SK-N-SH (cell line): ENCODE data around the gene LURAP1L. TPM values are rescaled to one million over a fixed set of nuclear protein-coding genes. Genes with fewer than 3 reads are reported as not detected.

Experiments used
- CTCF ChIA-PET: fragments of 300-600, 350-600 bp; formaldehyde crosslinking; extraction: SDS; loops from one replicate; lab custom pipeline; 2021; lab: Yijun Ruan, JAX
- POLR2A ChIA-PET: fragments of 350-600 bp; sonication (Branson Sonifier 250); formaldehyde crosslinking; extraction: SDS; loops from one replicate; lab custom pipeline; 2020; ENCODE audit warnings: antibody characterized with exemption, inconsistent platforms; lab: Yijun Ruan, JAX
- DNase-seq: peaks from one replicate; pipeline ENCODE4 v3.0.0; 2012
- H2AFZ ChIP-seq: fragments of 200-600 bp; sonication (generic); 2 replicates; pipeline ENCODE4 v1.8.1; 2016; ENCODE audit warnings: antibody characterized with exemption, mild to moderate bottlenecking, low read depth
- H3F3A ChIP-seq: fragments of 200-600 bp; sonication (generic); replicated peaks from 2 replicates; pipeline ENCODE3; 2016; ENCODE audit warnings: antibody characterized with exemption, mild to moderate bottlenecking; ENCODE audit not compliant: insufficient read depth
- H3K27ac ChIP-seq, 2 experiments: fragments of 200-500 bp in 1 of 2; fragments of 200-600 bp in 1 of 2; sonication (Bioruptor generic) in 1 of 2; sonication (generic), shearing (Covaris generic) in 1 of 2; 2 replicates each; pipeline versions ENCODE4 v1.5.1 to v1.6.1; 2014 to 2016; ENCODE audit warnings: low read depth in 2 of 2, inconsistent platforms in 1 of 2, low read length in 1 of 2, mild to moderate bottlenecking in 1 of 2, mixed read lengths in 1 of 2
- H3K27me3 ChIP-seq: fragments of 200-600 bp; sonication (generic), shearing (Covaris generic); 2 replicates; pipeline ENCODE4 v1.6.1; 2016; ENCODE audit warnings: mixed run types; ENCODE audit not compliant: insufficient read depth
- H3K36me3 ChIP-seq, 2 experiments: fragments of 200-500 bp in 1 of 2; fragments of 200-600 bp in 1 of 2; sonication (Bioruptor generic) in 1 of 2; sonication (generic) in 1 of 2; replicated peaks in 1 of 2; 2 replicates each; pipeline versions ENCODE3 to v1.5.1; 2014 to 2016; ENCODE audit warnings: low read length in 1 of 2, mild to moderate bottlenecking in 1 of 2; ENCODE audit not compliant: insufficient read depth in 2 of 2, control insufficient read depth in 1 of 2
- H3K4me1 ChIP-seq, 2 experiments: fragments of 200-500 bp in 1 of 2; fragments of 200-600 bp in 1 of 2; sonication (Bioruptor generic) in 1 of 2; sonication (generic), shearing (Covaris generic) in 1 of 2; 2 replicates each; pipeline versions ENCODE4 v1.5.1 to v1.6.1; 2014 to 2016; ENCODE audit warnings: low read depth in 1 of 2, low read length in 1 of 2, mixed run types in 1 of 2; ENCODE audit not compliant: insufficient read depth in 2 of 2, control insufficient read depth in 1 of 2
- H3K4me2 ChIP-seq: fragments of 200-600 bp; sonication (generic), shearing (Covaris generic); 2 replicates; pipeline ENCODE4 v1.6.1; 2017; ENCODE audit warnings: mixed run types
- H3K4me3 ChIP-seq, 2 experiments: fragments of 200-500 bp in 1 of 2; fragments of 200-600 bp in 1 of 2; sonication (Bioruptor generic) in 1 of 2; sonication (generic), shearing (Covaris generic) in 1 of 2; 2 replicates each; pipeline versions ENCODE4 v1.5.1 to v1.8.1; 2014 to 2016; ENCODE audit warnings: low read depth in 2 of 2, inconsistent platforms in 1 of 2, low read length in 1 of 2, mild to moderate bottlenecking in 1 of 2, mixed read lengths in 1 of 2, moderate library complexity in 1 of 2
- H3K79me2 ChIP-seq: fragments of 200-600 bp; sonication (generic); 2 replicates; pipeline ENCODE4 v1.8.1; 2017; ENCODE audit warnings: mild to moderate bottlenecking; ENCODE audit not compliant: insufficient read depth
- H3K9ac ChIP-seq: fragments of 200-600 bp; sonication (generic); 2 replicates; pipeline ENCODE4 v1.6.1; 2017; ENCODE audit warnings: mixed run types
- H3K9me2 ChIP-seq: fragments of 200-600 bp; sonication (generic); 2 replicates; pipeline ENCODE4 v1.6.1; 2017; ENCODE audit warnings: mixed run types
- H3K9me3 ChIP-seq: fragments of 200-600 bp; sonication (generic); 2 replicates; pipeline ENCODE4 v1.6.1; 2017; ENCODE audit warnings: mixed run types, mild to moderate bottlenecking, moderate library complexity
- H4K20me1 ChIP-seq: fragments of 200-600 bp; sonication (generic); 2 replicates; pipeline ENCODE4 v1.6.1; 2017; ENCODE audit warnings: mild to moderate bottlenecking, mixed run types; ENCODE audit not compliant: insufficient read depth
- CHD2 ChIP-seq: fragments of 150-350 bp; IDR thresholded peaks from 2 replicates; pipeline ENCODE4 v1.6.1; 2018; ENCODE audit warnings: low read length; ENCODE audit not compliant: partially characterized antibody
- EP300 ChIP-seq, 2 experiments: IDR thresholded peaks; 2 replicates each; pipeline versions ENCODE4 v1.4.0 to v1.6.1; 2012; ENCODE audit warnings: borderline replicate concordance in 1 of 2, low read depth in 1 of 2, low read length in 1 of 2
- FOXJ3 ChIP-seq: sonication (generic); formaldehyde crosslinking; IDR thresholded peaks from 2 replicates; pipeline ENCODE4 v1.5.1; 2020; ENCODE audit warnings: mild to moderate bottlenecking, missing genetic modification reagents
- FOXM1 ChIP-seq: IDR thresholded peaks from 2 replicates; pipeline ENCODE4 v1.4.0; 2012; ENCODE audit warnings: low read depth, mild to moderate bottlenecking
- GATA2 ChIP-seq: sonication (generic); formaldehyde crosslinking; IDR thresholded peaks from 2 replicates; pipeline ENCODE4 v1.5.0; 2020; ENCODE audit warnings: mild to moderate bottlenecking, missing genetic modification reagents
- MAX ChIP-seq: IDR thresholded peaks from 2 replicates; pipeline ENCODE4 v1.4.0; 2012; ENCODE audit warnings: low read depth
- MXI1 ChIP-seq: IDR thresholded peaks from 2 replicates; pipeline ENCODE4 v1.6.1; 2012; ENCODE audit warnings: mild to moderate bottlenecking, low read depth, low read length, improper control_type of control experiment
- NFIC ChIP-seq: IDR thresholded peaks from 2 replicates; pipeline ENCODE4 v1.4.0; 2012; ENCODE audit warnings: borderline replicate concordance
- NRF1 ChIP-seq: IDR thresholded peaks from 2 replicates; pipeline ENCODE4 v1.6.1; 2012; ENCODE audit warnings: low read depth, mild to moderate bottlenecking, low read length
- PBX3 ChIP-seq: IDR thresholded peaks from 2 replicates; pipeline ENCODE4; 2012
- RAD21 ChIP-seq: IDR thresholded peaks from 2 replicates; pipeline ENCODE4 v1.6.1; 2012; ENCODE audit warnings: mild to moderate bottlenecking, low read length
- REST ChIP-seq: IDR thresholded peaks from 2 replicates; pipeline ENCODE4 v1.6.1; 2012; ENCODE audit warnings: mild to moderate bottlenecking, low read depth, low read length, moderate library complexity
- RXRA ChIP-seq: IDR thresholded peaks from 2 replicates; pipeline ENCODE4 v1.4.0; 2012; ENCODE audit warnings: low read depth, mild to moderate bottlenecking, borderline replicate concordance
- SIN3A ChIP-seq: IDR thresholded peaks from 2 replicates; pipeline ENCODE4 v1.6.1; 2012; ENCODE audit warnings: low read depth, mild to moderate bottlenecking, low read length, moderate library complexity, borderline replicate concordance
- TCF12 ChIP-seq: IDR thresholded peaks from 2 replicates; pipeline ENCODE4 v1.4.0; 2012
- YY1 ChIP-seq: IDR thresholded peaks from 2 replicates; pipeline ENCODE4 v1.4.0; 2012; ENCODE audit warnings: low read depth, mild to moderate bottlenecking
- ZBTB33 ChIP-seq: IDR thresholded peaks from 2 replicates; pipeline ENCODE4 v1.4.0; 2012; ENCODE audit warnings: low read depth, borderline replicate concordance
- WGBS: methylation state at CpG from one replicate; pipeline ENCODE4 v1.1.6; 2017; ENCODE audit warnings: low lambda C conversion rate; 5-methylcytosine and 5-hydroxymethylcytosine counted together
- polyA plus RNA-seq, 3 experiments: library from polyadenylated mRNA; depleted of rRNA; stranded (reverse); fragments of >200 nt; gene quantifications; 2 replicates each; pipeline ENCODE4 v1.2.3, GENCODE V29; 2012

LURAP1L gene
- polyA plus RNA-seq, 1 of the 3 experiments (the other 2 are of a cell fraction), result 3.4 TPM

- TF ChIP-seq MXI1 (no peak), RXRA (no peak), RAD21 (no peak), FOXJ3 (CRISPR knock-in tag) (no peak), TCF12 (no peak), EP300 (IDR thresholded peaks at IDR 0.05; ENCODE audit: borderline replicate concordance in 1 of 2, low read depth in 1 of 2, low read length in 1 of 2) (no peak), NRF1 (no peak)
- TF ChIP-seq, all 33 proteins: peak for 0
These were observed 14.1 kb upstream of the LURAP1L start (continued) for GRCh38 chr9:12760758-12761157.

GRCh38 chr9:12764150-12764549 is 10.7 kb upstream of the LURAP1L start:
- Histone ChIP-seq H4K20me1 (no peaks in the 10 kb centered on the region), H3K4me3 (no peak overlapping the region), H3K36me3 (no peaks in the 10 kb centered on the region), H3K9ac (no peak overlapping the region), H3K79me2 (no peaks in the 10 kb centered on the region), H3K27me3 (peaks cover 7% of the 10 kb centered on the region; the same call in 1 of the 2 replicates), H3K4me1 (no peaks in the 10 kb centered on the region), H2AFZ (no peak overlapping the region), H3K9me3 (no peaks in the 10 kb centered on the region), H3K9me2 (no peaks in the 10 kb centered on the region), H3K27ac (no peak overlapping the region), H3F3A (no peaks in the 10 kb centered on the region), H3K4me2 (no peak overlapping the region)
- ChIA-PET CTCF (interaction anchor here (1.0 kb wide), 1 partner anchor 9 kb away, joined by 3 read pairs; no protein-coding TSS in a partner anchor), POLR2A (no interaction called here)
- 73% methylated on average over 1 of the region's 1 CpG for WGBS
- DNase-seq, result no peak
- TF ChIP-seq CHD2 (no peak), PBX3 (no peak), MAX (no peak), TCF12 (no peak), SIN3A (no peak), EP300 (IDR thresholded peaks at IDR 0.05; ENCODE audit: borderline replicate concordance in 1 of 2, low read depth in 1 of 2, low read length in 1 of 2) (no peak)

- Histone ChIP-seq H3K4me2 (no peak overlapping the region), H2AFZ (no peak overlapping the region), H3K79me2 (no peaks in the 10 kb centered on the region), H3F3A (no peaks in the 10 kb centered on the region), H4K20me1 (no peaks in the 10 kb centered on the region), H3K4me3 (no peak overlapping the region), H3K36me3 (no peaks in the 10 kb centered on the region), H3K9ac (no peak overlapping the region), H3K4me1 (no peaks in the 10 kb centered on the region), H3K9me3 (no peaks in the 10 kb centered on the region), H3K9me2 (no peaks in the 10 kb centered on the region), H3K27me3 (peaks cover 7% of the 10 kb centered on the region; the same call in 1 of the 2 replicates), H3K27ac (no peak overlapping the region)
- no peak for DNase-seq
- 85% methylated on average over 1 of the region's 1 CpG for WGBS
- CTCF ChIA-PET, result interaction anchor here (1.0 to 1.2 kb wide), 2 partner anchors 8 to 11 kb away, joined by 3 read pairs; no protein-coding TSS in a partner anchor
- POLR2A ChIA-PET, result no interaction called here
- TF ChIP-seq SIN3A (no peak), FOXM1 (no peak), PBX3 (no peak), RXRA (no peak), NFIC (no peak), TCF12 (no peak), ZBTB33 (no peak), GATA2 (CRISPR knock-in tag) (no peak), REST (no peak), YY1 (no peak)
These were observed 9.6 kb upstream of the LURAP1L start for GRCh38 chr9:12765088-12765798.
